HEK293 (cell line): Measurements from ENCODE around the gene RORB.

Experiments used
- CTCF ChIP-seq: fragments of 450-650 bp; formaldehyde crosslinking; IDR thresholded peaks from 2 replicates; pipeline ENCODE4 v1.5.1; 2016; ENCODE audit warnings: missing biosample characterization, missing genetic modification characterization
- HOXD13 ChIP-seq: sonication (generic); formaldehyde crosslinking; IDR thresholded peaks from 2 replicates; pipeline ENCODE4 v1.8.0; 2022; ENCODE audit warnings: missing genetic modification reagents, borderline replicate concordance
- KLF1 ChIP-seq: fragments of 450-650 bp; formaldehyde crosslinking; IDR thresholded peaks from 2 replicates; pipeline ENCODE4 v1.5.1; 2016; ENCODE audit warnings: missing biosample characterization, missing genetic modification characterization
- PRDM2 ChIP-seq: fragments of 450-650 bp; formaldehyde crosslinking; IDR thresholded peaks from 2 replicates; pipeline ENCODE4 v1.5.1; 2016; ENCODE audit warnings: missing biosample characterization, missing genetic modification characterization, borderline replicate concordance
- ZNF433 ChIP-seq: fragments of 450-650 bp; formaldehyde crosslinking; IDR thresholded peaks from 2 replicates; pipeline ENCODE4 v1.5.1; 2016; ENCODE audit warnings: missing biosample characterization, missing genetic modification characterization, low read depth
- ZNF792 ChIP-seq: fragments of 450-650 bp; formaldehyde crosslinking; IDR thresholded peaks from 2 replicates; pipeline ENCODE4 v1.5.1; 2016; ENCODE audit warnings: missing biosample characterization, missing genetic modification characterization
- ZNF830 ChIP-seq: fragments of 450-650 bp; IDR thresholded peaks from 2 replicates; pipeline ENCODE4 v1.5.0; 2018; ENCODE audit warnings: missing biosample characterization, missing genetic modification characterization, low read depth, mild to moderate bottlenecking, moderate library complexity

GRCh38 chr9:74556685-74557084 is 59.5 kb downstream of the RORB start:
- TF ChIP-seq ZNF830 (tag by site-specific recombination) = no peak
- TF ChIP-seq CTCF = no peak
- TF ChIP-seq KLF1 (tag by site-specific recombination) = no peak
- no peak for TF ChIP-seq HOXD13 (CRISPR knock-in tag)
- TF ChIP-seq PRDM2 (tag by site-specific recombination) = no peak
- no peak for TF ChIP-seq ZNF792 (tag by site-specific recombination)
- no peak for TF ChIP-seq ZNF433 (tag by site-specific recombination)
